Measurements from ENCODE around the gene PLXNB3.
A peak's percentile ranks its signal among the peaks of the same experiment; 100 is the strongest.

The PLXNB3 gene

GRCh38 chrX:153819384-153820040 is 55.5 kb downstream of the PLXNB3 start:
- H3K4me3 ChIP-seq (replicated peaks in 1 of 2; ENCODE audit: low read depth in 2 of 2, low read length in 2 of 2) = peak overlapping the region; percentile 26 to 28
- no peak for DNase-seq (ENCODE audit: low read depth in 2 of 2)
- no peak for TF ChIP-seq CTCF (IDR thresholded peaks at IDR 0.05; ENCODE audit: low read depth, low read length)

- no peak for DNase-seq (ENCODE audit: low read depth in 2 of 2)
- TF ChIP-seq CTCF (IDR thresholded peaks at IDR 0.05; ENCODE audit: low read depth, low read length) = no peak
- no peak overlapping the region for H3K4me3 ChIP-seq (replicated peaks in 1 of 2; ENCODE audit: low read depth in 2 of 2, low read length in 2 of 2)
These were observed 56.6 kb downstream of the PLXNB3 start for GRCh38 chrX:153820601-153821000.

- no peak for DNase-seq (ENCODE audit: low read depth in 2 of 2)
- TF ChIP-seq CTCF (IDR thresholded peaks at IDR 0.05; ENCODE audit: low read depth, low read length) = no peak
- no peak overlapping the region for H3K4me3 ChIP-seq (replicated peaks in 1 of 2; ENCODE audit: low read depth in 2 of 2, low read length in 2 of 2)
These were observed 57.0 kb downstream of the PLXNB3 start for GRCh38 chrX:153821066-153821465.

DNA sequence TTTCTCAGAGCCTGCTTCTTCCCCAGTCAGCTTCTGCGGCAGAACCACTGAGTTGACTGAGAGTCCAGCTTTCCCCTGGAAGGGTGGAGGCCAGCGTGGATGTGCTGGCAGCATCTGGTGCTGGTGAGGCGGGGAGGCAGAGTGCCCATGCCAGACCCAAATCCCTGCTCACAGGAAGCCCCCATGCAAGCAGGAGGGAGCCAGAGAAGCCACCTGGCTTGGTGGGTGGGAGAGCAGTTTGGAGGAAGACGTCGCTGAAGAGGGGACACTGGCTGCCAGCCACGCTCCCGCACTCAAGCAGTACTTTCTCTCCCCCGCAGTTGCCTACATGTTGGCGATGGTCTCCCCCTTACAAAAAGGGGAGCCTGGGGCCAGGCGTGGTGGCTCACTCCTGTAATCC is 60.3 kb downstream of the PLXNB3 start:
- TF ChIP-seq CTCF (IDR thresholded peaks at IDR 0.05; ENCODE audit: low read depth, low read length) = no peak
- H3K4me3 ChIP-seq (replicated peaks in 1 of 2; ENCODE audit: low read depth in 2 of 2, low read length in 2 of 2) = no peak overlapping the region
- no peak for DNase-seq (ENCODE audit: low read depth in 2 of 2)

GRCh38 chrX:153825042-153825441 is 61.0 kb downstream of the PLXNB3 start:
- no peak overlapping the region for H3K4me3 ChIP-seq (replicated peaks in 1 of 2; ENCODE audit: low read depth in 2 of 2, low read length in 2 of 2)
- no peak for TF ChIP-seq CTCF (IDR thresholded peaks at IDR 0.05; ENCODE audit: low read depth, low read length)
- no peak for DNase-seq (ENCODE audit: low read depth in 2 of 2)

Data from cardiac fibroblast (primary cell).